ENCODE results near the gene PCP4. TPM values are rescaled to one million over a fixed set of nuclear protein-coding genes. Genes with fewer than 3 reads are reported as not detected.

Gene PCP4
- total RNA-seq, 1 experiment from 2014 or later = 0.77 TPM

GRCh38 chr21:39947031-39947430 is 79.8 kb downstream of the PCP4 start:
- Histone ChIP-seq H2AK5ac (ENCODE audit: insufficient read length, low read length) (no peak overlapping the region), H2BK15ac (ENCODE audit: low read depth, low read length) (no peak overlapping the region), H3K4me1 (ENCODE audit: insufficient read depth, low read length) (peaks cover 3% of the 10 kb centered on the region; the same call in 1 of the 2 replicates), H4K20me1 (ENCODE audit: control insufficient read depth, insufficient read depth, insufficient read length) (no peaks in the 10 kb centered on the region), H4K8ac (replicated peaks; ENCODE audit: insufficient read length, low read depth, low read length) (no peak overlapping the region), H3K56ac (ENCODE audit: insufficient read length, low read depth, low read length) (no peak overlapping the region), H3K23me2 (ENCODE audit: insufficient read length, low read depth, low read length, poor library complexity, severe bottlenecking) (no peaks in the 10 kb centered on the region), H2BK20ac (ENCODE audit: low read depth, low read length, poor library complexity, severe bottlenecking) (no peak overlapping the region), H3K27me3 (ENCODE audit: insufficient read depth, low read length) (no peaks in the 10 kb centered on the region; the same call in 1 of the 2 replicates), H3K9me3 (ENCODE audit: control insufficient read depth, low read depth, low read length) (no peaks in the 10 kb centered on the region), H3K79me2 (ENCODE audit: insufficient read depth, low read length) (no peaks in the 10 kb centered on the region), H2BK5ac (ENCODE audit: insufficient read length, low read length) (no peak overlapping the region), H3K23ac (ENCODE audit: insufficient read length, low read depth, low read length) (no peak overlapping the region), H3K4me2 (ENCODE audit: insufficient read depth, insufficient read length, low read length) (no peak overlapping the region), H2BK120ac (ENCODE audit: low read depth, low read length, poor library complexity, severe bottlenecking) (no peak overlapping the region), H3K79me1 (ENCODE audit: insufficient read depth, low read depth, low read length, poor library complexity, severe bottlenecking) (no peaks in the 10 kb centered on the region), H2BK12ac (ENCODE audit: insufficient read length, low read depth, low read length) (no peak overlapping the region), H3K27ac (ENCODE audit: insufficient read length, low read depth, low read length) (no peak overlapping the region), H3K18ac (ENCODE audit: insufficient read length, low read depth, low read length) (no peak overlapping the region), H2AFZ (ENCODE audit: low read length) (no peak overlapping the region), H3K4ac (ENCODE audit: low read depth, low read length) (no peak overlapping the region), H3T11ph (ENCODE audit: low read length) (no peak overlapping the region), H4K5ac (ENCODE audit: insufficient read length, low read depth, low read length) (no peak overlapping the region), H3K9ac (ENCODE audit: extremely low read depth, insufficient read length, low read length) (no peak overlapping the region), H4K91ac (ENCODE audit: insufficient read length, low read depth, low read length) (no peak overlapping the region), H3K14ac (ENCODE audit: insufficient read depth, low read length) (no peak overlapping the region)
- peaks cover 16 to 17% of the 10 kb centered on the region in 2 experiments for H3K4me1 Mint-ChIP-seq
- H3K36me3 Mint-ChIP-seq (ENCODE audit: insufficient read depth in 1 of 3, low read depth in 3 of 3) = peaks cover 0 to 4% (median 2%) of the 10 kb centered on the region in 3 experiments; a peak in 2 of 7 replicates
- peaks cover 14% of the 10 kb centered on the region for H3K27me3 Mint-ChIP-seq (ENCODE audit: low read depth)
- H3K9me3 Mint-ChIP-seq = peaks cover 10 to 11% of the 10 kb centered on the region in 2 experiments
- H3K27ac Mint-ChIP-seq = no peak overlapping the region
- no peak overlapping the region for H3K4me3 Mint-ChIP-seq
- DNase-seq = no peak
- TF ChIP-seq CTCF (conservative IDR thresholded peaks at IDR 0.05) = no peak
- WGBS (ENCODE audit: extremely low coverage, insufficient read length, low lambda C conversion rate) = no CpG with 5 or more reads among the region's 1 CpG

All from H9 (cell line).